Hypothalamus (tissue), 51 donors: ENCODE measurements around the gene KBTBD3.
A peak's percentile ranks its signal among the peaks of the same experiment; 100 is the strongest.
"Not testable (repeated sequence)": the region's sequence is repeated elsewhere in the genome, so short reads cannot be mapped to it uniquely, and the experiment has no call there.

Source experiments
- DNase-seq, 51 donors: peaks; one replicate each; lab custom pipeline; 2025; lab: John Stamatoyannopoulos, UW

KBTBD3 gene

GRCh38 chr11:106061954-106062949 lies 14.9 kb downstream of the KBTBD3 start:
- DNase-seq: no peak

GRCh38 chr11:106061249-106061784 lies 15.8 kb downstream of the KBTBD3 start:
- no peak for DNase-seq

- no peak for DNase-seq
Observed at GRCh38 chr11:106059617-106060016, 17.5 kb downstream of the KBTBD3 start.

GRCh38 chr11:106058377-106058776 lies 18.8 kb downstream of the KBTBD3 start:
- not testable (repeated sequence) for DNase-seq

- DNase-seq: no peak
Observed at GRCh38 chr11:106051103-106051502, 26.0 kb downstream of the KBTBD3 start.

GRCh38 chr11:106049727-106050476 lies 27.2 kb downstream of the KBTBD3 start:
- no peak for DNase-seq

- no peak for DNase-seq
Observed at GRCh38 chr11:106047631-106048030, 29.5 kb downstream of the KBTBD3 start.

- no peak for DNase-seq
Observed at GRCh38 chr11:106043540-106043939, 33.6 kb downstream of the KBTBD3 start.

GRCh38 chr11:106032861-106033260 lies 44.3 kb downstream of the KBTBD3 start:
- no peak for DNase-seq

- no peak for DNase-seq
Observed at GRCh38 chr11:106031936-106032335, 45.2 kb downstream of the KBTBD3 start.

GRCh38 chr11:106031202-106031810 lies 45.8 kb downstream of the KBTBD3 start:
- no peak for DNase-seq

GRCh38 chr11:106030609-106031008 lies 46.5 kb downstream of the KBTBD3 start:
- no peak for DNase-seq

GRCh38 chr11:106022795-106023275 lies 54.3 kb downstream of the KBTBD3 start:
- DNase-seq: peak in 2 of 51 donors; percentile 2 to 22

GRCh38 chr11:106021967-106022794 lies 55.0 kb downstream of the KBTBD3 start, which contains the start of gene MSANTD4:
Gene MSANTD4 (minus strand): TSS chr11:106022240. CDS start chr11:106010917, 11,323 bp downstream.
- peak; percentile 83 to 100 (median 99) for DNase-seq

- DNase-seq: peak in 1 of 51 donors; percentile 49
Observed at GRCh38 chr11:106021181-106021966, 55.8 kb downstream of the KBTBD3 start.

- no peak for DNase-seq
Observed at GRCh38 chr11:106017093-106017492, 60.1 kb downstream of the KBTBD3 start.

GRCh38 chr11:106015066-106015465 lies 62.1 kb downstream of the KBTBD3 start:
- DNase-seq: no peak

- DNase-seq: no peak
Observed at GRCh38 chr11:106014620-106015019, 62.5 kb downstream of the KBTBD3 start.

- no peak for DNase-seq
Observed at GRCh38 chr11:106014035-106014434, 63.1 kb downstream of the KBTBD3 start.
